ENCODE measurements around the gene KRTAP5-7.
"Not testable (repeated sequence)": the region's sequence is repeated elsewhere in the genome, so short reads cannot be mapped to it uniquely, and the experiment has no call there.

The KRTAP5-7 gene, protein sequence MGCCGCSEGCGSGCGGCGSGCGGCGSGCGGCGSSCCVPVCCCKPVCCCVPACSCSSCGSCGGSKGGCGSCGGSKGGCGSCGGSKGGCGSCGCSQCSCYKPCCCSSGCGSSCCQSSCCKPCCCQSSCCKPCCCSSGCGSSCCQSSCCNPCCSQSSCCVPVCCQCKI

DNA sequence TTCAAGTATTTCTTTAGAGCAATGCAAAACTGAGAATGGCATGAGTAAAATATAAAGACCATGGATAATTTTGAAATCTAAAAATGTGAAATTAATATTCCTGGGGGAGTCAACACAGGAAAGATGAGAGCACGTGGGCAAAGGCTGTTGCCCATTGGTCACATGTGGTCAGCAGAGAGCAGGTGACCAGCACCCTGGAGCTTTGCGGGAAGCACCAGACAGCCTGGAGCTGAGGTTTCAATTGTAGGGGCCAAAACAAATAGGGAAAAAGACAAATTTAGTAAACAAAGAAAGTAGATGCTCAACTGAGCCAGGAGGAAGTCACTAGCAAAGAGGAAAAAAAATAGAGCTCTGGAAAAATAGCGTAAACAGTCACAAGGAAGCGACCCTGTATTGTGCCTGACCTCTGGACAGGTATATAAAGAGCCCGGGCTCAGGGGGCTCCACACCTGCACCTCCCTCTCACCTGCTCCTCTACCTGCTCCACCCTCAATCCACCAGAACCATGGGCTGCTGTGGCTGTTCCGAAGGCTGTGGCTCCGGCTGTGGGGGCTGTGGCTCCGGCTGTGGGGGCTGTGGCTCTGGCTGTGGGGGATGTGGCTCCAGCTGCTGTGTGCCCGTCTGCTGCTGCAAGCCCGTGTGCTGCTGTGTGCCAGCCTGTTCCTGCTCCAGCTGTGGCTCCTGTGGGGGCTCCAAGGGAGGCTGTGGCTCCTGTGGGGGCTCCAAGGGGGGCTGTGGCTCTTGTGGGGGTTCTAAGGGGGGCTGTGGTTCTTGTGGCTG, at the start of gene KRTAP5-7:
KRTAP5-7 (plus strand) TSS at position 472 of the 780 bp plus-strand sequence; CDS start at position 506, 34 bp downstream.
- DNase-seq (ENCODE audit: low read depth): not testable (repeated sequence)

DNA sequence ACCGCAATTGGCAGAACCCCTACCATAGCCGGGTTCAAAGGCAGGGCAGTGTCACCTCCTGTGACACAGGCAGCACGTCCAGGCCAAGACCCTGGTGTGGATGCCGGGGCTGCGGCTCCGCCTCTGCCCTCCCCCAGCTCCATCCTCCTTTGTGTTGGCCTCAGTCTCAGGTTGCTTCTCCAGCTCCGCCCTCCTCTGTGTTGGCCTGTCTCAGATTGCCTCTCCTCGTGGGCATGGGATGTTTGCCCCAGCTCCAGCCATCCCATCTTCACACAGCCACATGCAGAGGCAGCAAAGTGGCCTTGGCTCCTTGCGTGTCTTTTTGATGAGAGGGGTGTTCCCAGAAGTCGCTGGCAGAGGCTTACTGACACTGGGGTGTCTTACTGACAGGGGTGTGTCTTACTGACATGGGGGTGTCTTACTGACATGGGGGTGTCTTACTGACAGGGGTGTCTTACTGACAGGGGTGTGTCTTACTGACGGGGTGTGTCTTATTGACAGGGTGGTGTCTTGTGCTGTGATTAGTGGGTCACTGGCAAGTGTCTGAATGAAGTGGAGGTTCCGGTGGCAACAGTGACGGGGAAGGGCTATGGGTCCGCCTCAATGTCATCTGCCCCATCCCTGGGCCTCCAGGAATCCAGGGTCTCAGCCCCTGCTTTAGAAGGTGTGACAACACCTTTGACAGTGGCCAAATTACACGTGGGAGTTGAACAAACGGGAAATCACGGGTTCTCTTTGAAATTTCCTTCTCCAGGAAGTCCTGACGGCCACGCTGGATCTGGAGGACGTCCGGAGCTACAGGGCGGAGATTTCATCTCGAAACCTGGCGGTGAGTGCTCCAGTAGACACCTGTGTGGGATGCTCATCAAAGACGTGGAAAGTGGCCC, 49.2 kb upstream of the KRTAP5-7 start:
- no peak for DNase-seq (ENCODE audit: low read depth)

DNA sequence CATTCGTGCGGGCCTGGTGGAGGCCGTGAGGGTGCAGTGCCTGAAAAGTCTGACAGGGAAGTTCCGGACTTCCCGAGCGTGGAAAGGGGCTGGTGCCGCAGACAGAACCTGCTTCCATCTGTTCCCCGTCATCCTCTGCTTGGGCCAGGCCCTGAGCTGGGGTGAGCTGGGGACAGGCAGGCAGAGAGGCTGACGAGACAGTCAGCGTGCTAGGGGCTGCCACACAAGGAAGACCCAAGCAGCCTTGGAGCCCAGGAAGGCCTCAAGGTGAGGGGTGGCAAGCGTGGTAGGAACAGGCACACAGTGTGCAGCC, 48.6 kb upstream of the KRTAP5-7 start:
- DNase-seq (ENCODE audit: low read depth): no peak

DNA sequence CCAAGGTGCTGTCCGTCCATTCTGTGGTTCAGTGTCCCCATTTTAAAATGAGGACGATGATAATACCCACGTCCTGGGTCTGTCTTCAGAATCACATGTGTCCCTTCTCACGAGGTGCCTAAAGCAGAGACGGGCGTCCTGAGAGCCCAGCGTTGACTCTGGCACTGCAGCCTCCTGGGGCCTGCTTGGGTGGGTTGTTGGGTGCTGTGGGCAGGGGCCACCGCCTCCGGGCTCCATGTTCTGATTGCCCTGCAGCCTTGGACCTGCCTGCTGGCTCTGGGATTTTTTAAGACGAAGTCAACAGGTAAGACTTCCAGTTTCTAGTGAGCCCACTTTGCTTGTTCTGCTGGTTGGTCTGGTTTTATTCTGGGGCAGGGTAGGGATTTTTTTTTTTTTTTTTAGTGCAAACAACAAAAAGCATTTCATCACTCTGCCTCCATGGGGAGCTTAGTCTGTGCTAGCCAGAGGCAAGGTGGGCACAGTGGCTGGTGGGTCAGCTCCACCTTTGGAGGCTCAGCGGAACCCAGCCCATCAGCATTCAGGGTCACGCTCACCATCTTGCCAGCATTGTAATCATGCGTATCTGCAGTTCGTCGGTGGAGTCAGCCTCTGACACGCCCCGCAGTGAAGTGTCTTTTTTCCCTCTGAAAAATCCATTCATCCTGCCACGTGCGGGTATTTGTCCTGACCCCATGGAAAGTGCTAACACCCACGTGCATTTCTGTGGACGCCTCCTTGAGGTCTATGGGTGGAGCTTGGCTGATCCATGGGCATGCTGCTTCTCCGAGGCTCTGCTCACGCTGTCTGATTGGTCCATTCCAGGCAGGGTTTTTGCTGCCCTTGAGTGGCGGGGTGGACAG, 45.7 kb upstream of the KRTAP5-7 start:
- DNase-seq (ENCODE audit: low read depth): no peak

DNA sequence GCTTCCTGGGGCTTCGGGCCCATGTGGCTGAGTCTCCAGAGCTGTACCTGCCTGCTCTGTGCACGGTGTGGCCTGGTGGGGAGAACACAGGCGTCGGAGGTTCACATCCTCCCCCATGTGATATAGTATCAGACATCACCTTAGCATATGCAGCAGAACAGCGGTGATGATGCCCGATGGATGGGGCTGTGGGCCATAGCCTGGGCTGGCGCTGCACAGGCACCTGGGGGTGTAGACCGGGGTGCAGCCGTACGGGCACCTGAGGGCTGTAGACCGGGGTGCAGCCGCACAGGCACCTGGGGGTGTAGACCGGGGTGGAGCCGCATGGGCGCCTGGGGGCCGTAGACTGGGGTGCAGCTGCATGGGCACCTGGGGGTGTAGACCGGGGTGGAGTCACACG, 44.9 kb upstream of the KRTAP5-7 start:
- DNase-seq (ENCODE audit: low read depth): no peak

DNA sequence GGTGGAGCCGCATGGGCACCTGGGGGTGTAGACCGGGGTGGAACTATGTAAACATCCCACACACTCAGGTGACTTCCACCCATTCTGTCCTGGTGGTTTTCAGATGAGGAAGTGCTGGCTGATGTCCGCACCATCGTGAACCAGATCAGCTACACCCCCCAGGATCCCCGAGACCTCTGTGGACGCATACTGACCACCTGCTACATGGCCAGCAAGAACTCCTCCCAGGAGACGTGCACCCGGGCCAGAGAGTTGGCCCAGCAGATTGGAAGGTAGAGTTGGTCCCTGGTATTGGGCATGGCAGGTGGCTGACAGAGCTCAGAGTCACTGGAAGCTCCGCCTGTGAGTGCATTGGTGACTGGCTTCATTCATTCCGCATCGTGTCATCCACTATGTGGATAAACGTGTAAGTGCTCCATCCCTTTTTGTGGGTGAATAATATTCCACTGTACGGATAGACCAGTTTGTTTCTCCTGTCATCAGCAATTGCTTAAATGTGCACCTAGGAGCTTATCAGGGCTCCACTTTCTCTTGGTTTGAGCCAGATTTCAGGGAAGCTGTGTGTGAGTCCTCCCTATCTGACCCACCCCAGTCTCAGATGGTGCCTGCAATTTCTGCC, 44.2 kb upstream of the KRTAP5-7 start:
- DNase-seq (ENCODE audit: low read depth): no peak

DNA sequence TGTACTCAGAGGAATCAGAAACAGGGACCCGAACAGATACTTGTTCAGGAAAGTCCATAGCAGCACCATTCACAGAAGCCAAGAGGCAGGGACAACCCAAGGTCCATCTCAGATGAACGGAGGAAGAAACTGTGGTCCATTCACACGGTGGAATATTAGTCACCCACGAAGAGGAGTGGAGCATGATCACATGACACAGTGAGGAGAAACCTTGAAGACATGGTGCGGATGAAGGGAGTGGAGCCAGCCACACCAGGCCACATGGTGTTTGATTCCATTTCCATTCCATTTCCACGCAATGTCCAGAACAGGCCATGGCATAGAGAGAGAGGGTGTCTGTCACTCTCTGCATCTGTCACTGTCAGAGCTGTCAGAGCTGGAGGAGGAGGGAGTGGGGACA, 43.4 kb upstream of the KRTAP5-7 start:
- no peak for DNase-seq (ENCODE audit: low read depth)

DNA sequence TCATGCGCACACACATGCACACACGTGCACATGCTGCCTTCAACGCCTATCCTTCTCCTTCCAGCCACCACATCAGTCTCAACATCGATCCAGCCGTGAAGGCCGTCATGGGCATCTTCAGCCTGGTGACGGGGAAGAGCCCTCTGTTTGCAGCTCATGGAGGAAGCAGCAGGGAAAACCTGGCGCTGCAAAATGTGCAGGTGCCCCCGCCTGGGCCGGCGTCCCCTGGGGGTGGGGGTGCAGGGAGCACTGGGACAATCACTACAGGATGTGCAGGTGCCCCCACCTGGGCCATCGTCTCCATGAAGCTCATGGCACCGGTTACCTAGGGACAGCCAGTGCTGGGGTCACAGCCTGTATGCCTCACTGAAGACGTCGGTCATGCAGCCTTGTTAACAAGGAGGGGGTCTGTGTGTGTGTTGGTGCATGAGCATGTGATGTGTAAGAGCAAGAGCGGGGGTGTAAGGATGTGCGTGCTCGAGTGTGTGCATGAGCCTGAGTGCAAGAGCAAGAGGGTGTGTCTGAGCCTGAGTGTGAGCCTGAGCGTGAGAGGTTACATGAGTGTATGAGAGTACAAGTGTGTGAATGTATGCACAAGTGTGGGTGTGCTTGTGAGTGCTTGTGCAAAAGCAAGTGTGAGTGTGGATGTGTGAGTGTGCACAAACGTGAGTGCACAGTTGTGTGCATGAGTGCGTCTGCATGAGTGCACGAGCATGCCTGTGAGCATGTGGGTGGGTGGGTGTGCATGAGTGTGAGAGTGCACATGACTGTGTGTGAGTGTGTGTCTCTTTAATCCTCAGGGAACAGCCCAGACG, 42.6 kb upstream of the KRTAP5-7 start:
- DNase-seq (ENCODE audit: low read depth): no peak

DNA sequence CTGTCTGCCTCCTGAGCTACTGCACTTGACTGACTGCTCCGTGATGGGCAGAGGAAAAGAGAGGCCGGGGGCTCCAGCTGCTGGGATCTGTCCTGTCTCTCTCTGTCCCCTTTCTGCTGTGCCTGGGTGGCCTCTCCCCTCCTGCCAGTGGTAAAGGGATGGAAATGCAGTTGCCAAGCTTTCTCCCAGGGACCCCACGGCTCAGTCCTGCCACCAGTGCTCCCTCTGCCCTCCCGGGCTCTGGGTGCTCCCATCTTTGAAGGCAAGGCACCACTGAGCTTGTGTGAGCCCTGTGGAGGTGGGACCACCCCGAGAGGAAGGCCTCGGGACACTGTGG, 42.0 kb upstream of the KRTAP5-7 start:
- DNase-seq (ENCODE audit: low read depth): no peak

DNA sequence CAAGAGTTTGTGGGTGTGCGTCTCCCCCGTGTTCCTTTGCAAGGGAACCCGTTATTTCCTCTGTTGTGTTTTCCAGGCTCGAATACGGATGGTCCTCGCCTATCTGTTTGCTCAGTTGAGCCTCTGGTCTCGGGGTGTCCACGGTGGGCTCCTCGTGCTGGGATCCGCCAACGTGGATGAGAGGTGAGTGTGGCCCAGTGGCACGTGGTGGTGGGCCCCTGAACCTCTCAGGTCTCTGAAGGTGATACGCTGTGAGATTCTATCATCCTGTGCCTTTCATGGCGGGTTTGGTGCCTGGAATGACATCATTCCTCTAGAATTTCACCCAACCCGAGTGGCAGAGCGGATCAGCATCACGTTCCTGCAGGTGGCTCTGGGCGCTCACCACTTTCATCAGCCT, 41.6 kb upstream of the KRTAP5-7 start:
- DNase-seq (ENCODE audit: low read depth): no peak

DNA sequence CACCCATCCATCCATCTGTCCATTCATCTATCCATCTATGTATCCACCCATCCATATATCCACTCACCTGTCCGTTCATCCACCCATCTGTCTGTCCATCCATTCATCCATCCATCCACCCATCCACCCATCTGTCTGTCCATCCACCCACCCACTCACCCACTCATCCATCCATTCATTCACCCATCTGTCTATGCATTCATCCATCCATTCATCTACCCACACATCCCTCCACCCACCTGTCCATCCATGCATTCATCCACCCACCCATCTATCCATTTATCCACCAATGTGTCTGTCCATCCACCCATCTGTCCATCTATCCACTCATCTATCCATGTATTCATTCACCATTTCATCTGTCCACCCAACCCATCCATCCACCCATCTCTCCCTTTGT, 40.7 kb upstream of the KRTAP5-7 start:
- DNase-seq (ENCODE audit: low read depth): no peak

DNA sequence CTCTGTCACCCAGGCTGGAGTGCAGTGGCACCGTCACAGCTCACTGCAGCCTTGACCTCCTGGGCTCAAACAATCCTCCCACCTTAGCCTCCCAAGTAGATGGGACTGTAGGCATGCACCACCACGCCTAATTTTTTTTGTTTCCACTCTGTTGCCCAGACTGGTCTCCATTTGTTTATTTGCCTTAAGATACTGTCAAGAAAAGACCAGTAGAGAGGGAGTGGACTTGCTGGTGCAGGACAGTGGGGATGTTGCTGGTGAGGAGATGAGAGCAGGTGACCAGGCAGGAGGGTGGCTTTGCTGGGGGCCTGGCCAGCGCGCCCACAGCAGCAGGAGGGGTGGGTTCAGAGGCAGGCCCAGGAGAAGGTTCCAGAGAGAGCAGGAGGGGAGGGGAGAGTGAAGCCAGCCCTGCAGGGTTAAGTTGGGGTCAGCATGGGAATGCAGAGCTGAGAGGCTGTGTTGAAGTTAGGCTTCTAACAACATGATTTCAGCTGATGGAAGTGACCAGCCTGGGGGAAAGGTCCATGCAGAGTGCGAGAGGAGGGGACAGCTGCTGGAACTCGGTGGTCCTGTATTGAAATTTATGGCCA, 38.3 kb upstream of the KRTAP5-7 start:
- DNase-seq (ENCODE audit: low read depth): no peak

DNA sequence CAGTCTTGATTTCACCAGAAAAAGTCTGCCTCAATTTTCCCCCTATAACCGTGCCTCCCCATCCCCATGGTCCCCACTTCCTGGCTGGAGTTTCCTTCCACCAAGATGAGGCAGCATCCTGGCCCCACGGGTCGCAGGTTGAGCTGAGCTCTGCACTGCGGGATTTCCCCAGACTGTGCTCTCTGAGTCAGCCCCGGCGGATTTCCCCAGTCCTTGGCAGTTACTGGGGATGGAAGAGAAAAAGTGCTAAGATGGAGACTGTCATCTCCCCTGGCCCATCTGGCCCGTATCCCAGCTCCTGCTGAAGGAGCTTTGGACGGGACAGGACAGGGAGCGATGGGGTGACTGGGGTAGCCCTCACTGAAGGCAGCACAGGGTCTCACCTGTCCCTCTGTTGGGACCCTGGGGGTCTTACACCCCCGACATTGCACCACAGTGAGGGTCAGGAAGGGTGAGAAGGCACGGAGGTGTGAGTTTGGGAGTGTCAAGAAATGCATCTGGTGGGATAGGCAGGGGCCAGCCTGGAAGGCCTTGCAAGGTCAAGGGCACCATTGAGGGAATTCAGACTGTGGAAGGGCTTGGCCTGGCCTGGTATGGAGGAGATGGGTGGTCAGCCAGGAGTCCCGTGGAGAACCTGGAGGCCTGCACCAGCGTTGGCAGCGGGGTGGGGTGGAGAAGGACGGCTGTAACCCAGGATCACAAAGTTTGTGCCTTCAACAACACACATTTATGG, 37.6 kb upstream of the KRTAP5-7 start:
- no peak for DNase-seq (ENCODE audit: low read depth)

DNA sequence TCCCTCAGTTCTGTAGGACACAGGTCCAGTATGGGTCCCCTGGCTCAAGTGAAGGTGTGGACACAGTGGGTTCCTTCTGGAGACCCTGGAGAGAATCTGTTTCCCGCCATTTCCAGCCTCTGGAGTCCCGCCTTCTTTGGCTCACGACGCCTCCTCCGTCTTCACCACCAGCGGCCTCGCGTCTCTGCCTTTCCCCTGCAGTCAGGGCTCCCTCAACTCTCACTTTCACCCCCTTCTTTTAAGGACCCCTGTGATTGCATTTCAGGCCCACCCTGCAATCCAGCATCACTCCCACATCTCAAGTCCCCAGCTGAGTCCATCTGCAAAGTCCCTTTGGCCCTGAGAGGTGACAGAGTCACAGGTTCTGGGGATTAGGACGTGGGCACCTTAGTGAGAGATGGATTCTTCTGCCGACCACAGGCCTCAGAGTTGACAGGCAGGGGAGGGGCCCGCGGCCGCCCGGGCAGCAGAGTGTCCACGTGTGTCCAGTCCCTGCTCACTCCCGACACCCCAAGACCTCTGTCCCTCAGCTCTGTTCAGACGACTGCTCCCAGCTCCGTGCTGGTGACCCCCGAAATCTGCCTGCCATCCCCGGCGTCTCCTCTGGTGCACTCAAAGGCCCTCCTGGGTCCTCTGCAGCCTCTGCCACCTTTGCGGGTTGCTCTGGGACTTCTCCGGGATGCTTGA, 36.9 kb upstream of the KRTAP5-7 start:
- DNase-seq (ENCODE audit: low read depth): no peak

DNA sequence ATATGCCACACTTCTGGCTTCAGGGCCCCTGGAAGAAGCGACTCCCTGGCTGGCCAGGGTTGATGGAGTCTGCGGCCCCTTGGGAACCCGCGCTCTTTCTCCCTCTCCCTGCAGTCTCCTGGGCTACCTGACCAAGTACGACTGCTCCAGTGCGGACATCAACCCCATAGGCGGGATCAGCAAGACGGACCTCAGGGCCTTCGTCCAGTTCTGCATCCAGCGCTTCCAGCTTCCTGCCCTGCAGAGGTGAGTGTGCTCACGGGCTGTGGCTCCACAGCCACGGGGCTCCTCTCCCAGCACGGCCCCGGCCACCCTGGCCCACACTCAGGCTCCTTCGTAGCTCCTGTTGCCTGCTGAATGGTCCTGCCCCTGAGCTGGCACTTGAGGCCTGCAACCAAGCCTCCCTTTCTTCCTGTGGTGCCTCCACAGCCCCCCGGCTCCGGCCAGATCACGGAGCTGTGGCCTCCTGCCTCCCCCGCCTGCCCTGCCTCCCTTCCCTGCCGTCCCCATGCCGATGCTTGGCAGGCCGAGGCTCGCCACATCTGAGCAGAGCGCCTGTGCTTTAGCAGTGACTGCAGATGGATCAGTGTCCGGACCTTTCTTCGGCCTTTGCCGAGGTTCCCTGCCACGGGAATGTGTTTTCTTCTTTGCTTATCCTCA, 36.2 kb upstream of the KRTAP5-7 start:
- no peak for DNase-seq (ENCODE audit: low read depth)

DNA sequence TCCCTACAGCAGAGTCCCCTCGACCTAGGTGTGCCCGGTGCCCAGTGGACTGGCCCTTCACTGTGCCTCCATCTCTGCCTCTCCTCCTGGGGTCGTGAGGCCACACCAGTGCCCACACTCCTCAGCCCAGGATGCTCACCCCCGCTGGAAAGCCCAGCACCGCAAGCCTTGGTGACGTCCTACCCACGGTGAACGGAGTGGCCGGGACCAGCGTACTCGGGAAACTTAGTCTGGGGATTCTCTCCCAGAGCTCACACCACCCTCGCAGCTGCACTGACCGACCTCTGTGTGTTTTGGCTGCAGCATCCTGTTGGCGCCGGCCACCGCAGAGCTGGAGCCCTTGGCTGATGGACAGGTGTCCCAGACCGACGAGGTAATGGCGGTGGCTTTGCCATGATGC, 35.5 kb upstream of the KRTAP5-7 start:
- DNase-seq (ENCODE audit: low read depth): no peak

DNA sequence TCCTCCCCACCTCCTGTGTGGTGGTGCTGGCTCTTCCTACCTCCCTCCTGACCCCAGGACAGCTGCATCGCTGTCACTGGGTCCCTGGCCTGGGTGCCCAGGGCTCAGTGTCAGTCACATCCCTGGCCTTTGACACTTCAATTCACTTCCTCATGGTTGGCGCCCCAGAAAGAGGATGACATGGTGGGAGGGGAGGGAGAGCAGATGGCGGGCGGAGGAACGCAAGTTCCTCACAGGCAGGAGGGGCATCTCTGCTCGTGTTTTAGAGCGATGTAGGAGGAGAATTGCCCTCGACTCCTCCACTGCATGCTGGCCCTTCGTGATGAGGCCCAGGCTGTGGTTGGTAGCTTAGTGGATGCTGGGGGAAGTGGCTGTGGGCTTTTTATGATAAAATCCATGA, 35.1 kb upstream of the KRTAP5-7 start:
- no peak for DNase-seq (ENCODE audit: low read depth)

Data from CMK (cell line).